IMR-90 (cell line): ENCODE results near the gene SLC7A4. TPM values are rescaled to one million over a fixed set of nuclear protein-coding genes. Genes with fewer than 3 reads are reported as not detected.

Experiments used
- ATAC-seq: fragments of 200-7000 bp; cut with Tn5 transposase; 2 replicates; pipeline ENCODE4 v1.9.1; 2020; ENCODE audit warnings: low read depth, mild to moderate bottlenecking, moderate library complexity
- BruUV-seq: library from RNA; stranded (reverse); fragments of 400-500 nt; replicated peaks from 2 replicates; lab custom pipeline; 2021; lab: Mats Ljungman, UMichigan
- CTCF ChIA-PET: fragments of 300-600 bp; formaldehyde crosslinking; extraction: SDS; loops from one replicate; lab custom pipeline; 2021; ENCODE audit warnings: antibody characterized with exemption; lab: Yijun Ruan, JAX
- POLR2A ChIA-PET: fragments of 300-600 bp; sonication (Branson Sonifier 250); formaldehyde crosslinking; loops from one replicate; lab custom pipeline; 2022; ENCODE audit warnings: antibody characterized with exemption; ENCODE audit not compliant: unreplicated experiment; lab: Charles Lee
- DNase-seq: peaks from one replicate; pipeline ENCODE4 v3.0.0; 2013
- H2AFZ ChIP-seq: replicated peaks from 2 replicates; pipeline ENCODE3; 2013; ENCODE audit warnings: low read length, mild to moderate bottlenecking; ENCODE audit not compliant: poor library complexity
- H2AK5ac ChIP-seq: 2 replicates; pipeline ENCODE4 v1.6.1; 2013; ENCODE audit warnings: low read depth, low read length, inconsistent platforms
- H2AK9ac ChIP-seq: replicated peaks from 2 replicates; pipeline ENCODE3; 2013; ENCODE audit warnings: mild to moderate bottlenecking, low read depth, low read length, moderate library complexity; ENCODE audit not compliant: poor library complexity
- H2BK120ac ChIP-seq: 2 replicates; pipeline ENCODE4 v1.6.1; 2013; ENCODE audit warnings: low read depth, low read length, inconsistent platforms
- H2BK15ac ChIP-seq: 3 replicates; pipeline ENCODE4 v1.6.1; 2013; ENCODE audit warnings: low read depth, low read length, inconsistent platforms
- H2BK20ac ChIP-seq: 2 replicates; pipeline ENCODE4 v1.6.1; 2013; ENCODE audit warnings: low read depth, mild to moderate bottlenecking, inconsistent platforms, low read length, moderate library complexity
- H2BK5ac ChIP-seq: 2 replicates; pipeline ENCODE4 v1.6.1; 2013; ENCODE audit warnings: mild to moderate bottlenecking, low read depth, low read length, inconsistent platforms; ENCODE audit not compliant: poor library complexity, severe bottlenecking
- H3K14ac ChIP-seq: replicated peaks from 2 replicates; pipeline ENCODE4 v1.6.1; 2013; ENCODE audit warnings: low read depth, low read length, inconsistent platforms
- H3K18ac ChIP-seq: 2 replicates; pipeline ENCODE4 v1.6.1; 2013; ENCODE audit warnings: low read depth, low read length, control low read depth
- H3K23ac ChIP-seq: 2 replicates; pipeline ENCODE4 v1.6.1; 2013; ENCODE audit warnings: low read depth, low read length, inconsistent platforms
- H3K27ac ChIP-seq: 2 replicates; pipeline ENCODE4 v1.5.1; 2013; ENCODE audit warnings: mild to moderate bottlenecking, control low read depth, low read length; ENCODE audit not compliant: insufficient read depth
- H3K27me3 ChIP-seq: 2 replicates; pipeline ENCODE4 v1.6.1; 2013; ENCODE audit warnings: low read length; ENCODE audit not compliant: control insufficient read depth, insufficient read depth
- H3K36me3 ChIP-seq: 2 replicates; pipeline ENCODE4 v1.6.1; 2013; ENCODE audit warnings: low read length, mixed read lengths; ENCODE audit not compliant: control insufficient read depth, insufficient read depth
- H3K4ac ChIP-seq: 2 replicates; pipeline ENCODE4 v1.6.1; 2013; ENCODE audit warnings: low read depth, low read length, inconsistent platforms
- H3K4me1 ChIP-seq: 2 replicates; pipeline ENCODE4 v1.6.1; 2013; ENCODE audit warnings: low read length, mixed read lengths; ENCODE audit not compliant: control insufficient read depth, insufficient read depth
- H3K4me2 ChIP-seq: 2 replicates; pipeline ENCODE4 v1.6.1; 2013; ENCODE audit warnings: low read depth, mild to moderate bottlenecking, control low read depth, low read length, moderate library complexity
- H3K4me3 ChIP-seq: 2 replicates; pipeline ENCODE4 v1.5.1; 2013; ENCODE audit warnings: low read depth, mild to moderate bottlenecking, control low read depth, low read length, moderate library complexity; ENCODE audit not compliant: insufficient read depth
- H3K56ac ChIP-seq: 2 replicates; pipeline ENCODE4 v1.6.1; 2013; ENCODE audit warnings: low read length, inconsistent platforms; ENCODE audit not compliant: insufficient read depth; ENCODE audit errors: extremely low read depth
- H3K79me1 ChIP-seq, 2 experiments: 2 replicates each; pipeline ENCODE4 v1.6.1; 2013; ENCODE audit warnings: low read length in 2 of 2, inconsistent platforms in 1 of 2, low read depth in 1 of 2
- H3K9ac ChIP-seq: 2 replicates; pipeline ENCODE4 v1.6.1; 2013; ENCODE audit warnings: low read depth, low read length, control low read depth
- H3K9me1 ChIP-seq: 2 replicates; pipeline ENCODE4 v1.6.1; 2013; ENCODE audit warnings: low read length, inconsistent platforms; ENCODE audit not compliant: insufficient read depth
- H3K9me3 ChIP-seq: 2 replicates; pipeline ENCODE4 v1.6.1; 2013; ENCODE audit warnings: low read length; ENCODE audit not compliant: control insufficient read depth, insufficient read depth
- H4K20me1 ChIP-seq: 2 replicates; pipeline ENCODE4 v1.6.1; 2013; ENCODE audit warnings: low read length, inconsistent platforms; ENCODE audit not compliant: insufficient read depth
- H4K5ac ChIP-seq: 2 replicates; pipeline ENCODE4 v1.6.1; 2013; ENCODE audit warnings: mild to moderate bottlenecking, low read depth, low read length, control low read depth
- H4K8ac ChIP-seq, 2 experiments: 2 replicates each; pipeline ENCODE4 v1.6.1; 2013; ENCODE audit warnings: low read depth in 2 of 2, low read length in 2 of 2, control low read depth in 1 of 2, inconsistent platforms in 1 of 2
- H4K91ac ChIP-seq: 2 replicates; pipeline ENCODE4 v1.6.1; 2013; ENCODE audit warnings: low read depth, low read length, inconsistent platforms; ENCODE audit not compliant: insufficient read depth
- BHLHE40 ChIP-seq: fragments of 150-350 bp; IDR thresholded peaks from 2 replicates; pipeline ENCODE4 v1.6.1; 2016; ENCODE audit warnings: mild to moderate bottlenecking, low read depth, low read length
- CHD1 ChIP-seq: IDR thresholded peaks from 2 replicates; pipeline ENCODE4 v1.6.1; 2012; ENCODE audit warnings: low read depth, low read length, improper control_type of control experiment
- CTCF ChIP-seq: conservative IDR thresholded peaks from 2 replicates; pipeline ENCODE4 v1.5.1; 2012; ENCODE audit warnings: mild to moderate bottlenecking, low read depth, low read length, improper control_type of control experiment
- MAZ ChIP-seq: IDR thresholded peaks from 2 replicates; pipeline ENCODE4 v1.6.1; 2012; ENCODE audit warnings: low read depth, mild to moderate bottlenecking, low read length, improper control_type of control experiment, moderate library complexity, borderline replicate concordance
- MXI1 ChIP-seq: IDR thresholded peaks from 2 replicates; pipeline ENCODE4 v1.6.1; 2012; ENCODE audit warnings: low read depth, mild to moderate bottlenecking, low read length, moderate library complexity, borderline replicate concordance
- POLR2A ChIP-seq: IDR thresholded peaks from 2 replicates; pipeline ENCODE4 v1.6.1; 2012; ENCODE audit warnings: mild to moderate bottlenecking, low read depth, low read length
- RAD21 ChIP-seq: IDR thresholded peaks from 2 replicates; pipeline ENCODE4 v1.6.1; 2012; ENCODE audit warnings: low read length, improper control_type of control experiment
- RCOR1 ChIP-seq: IDR thresholded peaks from 2 replicates; pipeline ENCODE4 v1.6.1; 2012; ENCODE audit warnings: mild to moderate bottlenecking, low read length, improper control_type of control experiment; ENCODE audit not compliant: insufficient replicate concordance
- SMC3 ChIP-seq: fragments of 150-350 bp; IDR thresholded peaks from 2 replicates; pipeline ENCODE4 v1.6.1; 2016; ENCODE audit warnings: low read depth, mild to moderate bottlenecking, antibody characterized with exemption, low read length, moderate library complexity
- USF2 ChIP-seq: fragments of 150-350 bp; IDR thresholded peaks from 2 replicates; pipeline ENCODE4 v1.6.1; 2017; ENCODE audit warnings: mild to moderate bottlenecking, antibody characterized with exemption, low read length, low read depth
- WGBS, 2 experiments: methylation state at CpG; one replicate each; pipeline versions ENCODE4 v1.1.5 to v1.1.7; 2013; ENCODE audit warnings: missing lambda C conversion rate in 2 of 2; ENCODE audit not compliant: insufficient read length in 1 of 2; ENCODE audit errors: extremely low coverage in 2 of 2; 5-methylcytosine and 5-hydroxymethylcytosine counted together
- dilution Hi-C: fragments of 300-500 bp; cut with HindIII; formaldehyde crosslinking; loops from one replicate; pipeline ENCODE4 v1.14.3; 2018; ENCODE audit warnings: low sequenced_read_pairs; ENCODE audit not compliant: unreplicated experiment
- in situ Hi-C: fragments of 300-500 bp; cut with MboI; formaldehyde crosslinking; loops from 3 replicates; pipeline ENCODE4 v1.14.3; 2019; ENCODE audit warnings: low sequenced_read_pairs, inconsistent platforms, mixed read lengths
- intact Hi-C: fragments of 100-400 bp; cut with micrococcal nuclease; formaldehyde crosslinking; loops from 2 replicates; pipeline ENCODE4 v1.10.0; 2022
- polyA plus RNA-seq, 3 experiments: library from polyadenylated mRNA; depleted of rRNA; stranded (reverse); fragments of >200 nt; gene quantifications; 2 replicates each; pipeline ENCODE4 v1.2.3, GENCODE V29; 2012; ENCODE audit warnings: low replicate concordance in 1 of 3
- total RNA-seq: library from RNA; depleted of rRNA; stranded (reverse); fragments of >200 nt; gene quantifications from 2 replicates; pipeline ENCODE4 v1.2.3, GENCODE V29; 2012

The SLC7A4 gene
- total and polyA plus RNA-seq, 2 of the 4 experiments (the other 2 are of a cell fraction) = 0.03 TPM; not detected in 1

GRCh38 chr22:20990184-20991180 is 41.9 kb downstream of the SLC7A4 start (continued):
- no peak for TF ChIP-seq BHLHE40
- TF ChIP-seq MAZ = no peak

DNA sequence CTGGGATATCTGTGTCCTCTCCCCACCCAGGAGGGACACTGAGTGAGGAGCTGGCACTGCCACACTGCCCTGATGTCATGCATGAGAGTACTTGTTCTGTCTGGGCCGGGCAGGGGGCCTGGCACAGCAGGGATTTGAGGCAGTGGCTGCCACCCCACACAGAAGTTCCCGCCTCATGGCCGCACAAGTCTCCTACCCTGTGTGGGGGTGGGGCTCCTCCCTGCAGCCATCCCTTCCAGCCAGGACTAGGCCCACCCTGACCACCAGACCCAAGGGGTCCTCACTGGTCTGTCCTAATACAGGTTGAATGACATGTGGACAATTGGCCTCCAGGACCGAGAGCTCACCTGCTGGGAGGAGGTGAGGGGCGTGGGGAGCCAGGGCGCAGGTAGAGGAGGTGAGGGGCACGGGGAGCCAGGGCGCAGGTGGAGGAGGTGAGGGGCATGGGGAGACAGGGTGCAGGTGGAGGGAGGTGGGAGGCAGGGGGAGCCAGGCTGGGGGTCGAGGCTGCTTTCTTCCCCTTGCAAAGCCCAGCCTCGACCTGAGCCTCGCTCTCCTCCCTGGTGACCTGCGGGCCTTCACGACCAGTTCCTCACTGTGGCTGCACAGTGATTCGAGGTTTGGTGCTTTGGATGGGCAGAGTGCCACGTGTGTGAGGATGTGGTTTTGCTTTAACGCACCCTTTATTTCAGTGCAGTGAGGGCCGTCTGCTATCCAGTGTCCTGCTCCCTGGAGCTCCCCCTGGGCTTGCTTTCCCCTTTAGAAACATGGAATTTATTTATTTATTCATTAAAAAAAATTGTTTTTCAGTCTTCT is 42.8 kb downstream of the SLC7A4 start:
- H3K9me1 ChIP-seq = no peaks in the 10 kb centered on the region
- H3K79me1 ChIP-seq = peaks cover 0 to 16% of the 10 kb centered on the region in 2 experiments; a peak in 3 of 4 replicates
- POLR2A ChIA-PET = no interaction called here
- peak; percentile 33 for DNase-seq
- H3K4ac ChIP-seq = no peak overlapping the region
- H2AFZ ChIP-seq = no peak overlapping the region
- H2BK15ac ChIP-seq = no peak overlapping the region
- H3K4me2 ChIP-seq = no peak overlapping the region
- CTCF ChIA-PET = no interaction called here
- dilution Hi-C loops (no loop called here), in situ Hi-C loops (no loop called here), intact Hi-C loops (no loop called here)
- H4K5ac ChIP-seq = no peak overlapping the region
- H3K4me3 ChIP-seq = no peak overlapping the region
- H3K56ac ChIP-seq = no peak overlapping the region
- no peaks in the 10 kb centered on the region for H3K27me3 ChIP-seq
- no peaks in the 10 kb centered on the region for H3K9me3 ChIP-seq
- no peak overlapping the region for H2BK20ac ChIP-seq
- WGBS, 2 experiments = no CpG with 5 or more reads among the region's 17 CpGs
- H3K23ac ChIP-seq = no peak overlapping the region
- H3K18ac ChIP-seq = no peak overlapping the region
- H3K36me3 ChIP-seq = peaks cover 59% of the 10 kb centered on the region
- no peaks in the 10 kb centered on the region for H3K4me1 ChIP-seq
- no peak overlapping the region for H2BK5ac ChIP-seq
- H3K9ac ChIP-seq = no peak overlapping the region
- no peak for ATAC-seq
- no peak overlapping the region for H4K91ac ChIP-seq
- H3K27ac ChIP-seq = no peak overlapping the region; the same call in 1 of the 2 replicates
- no TSS peak for BruUV-seq
- H4K20me1 ChIP-seq = no peaks in the 10 kb centered on the region
- H3K14ac ChIP-seq = no peak overlapping the region
- no peak overlapping the region for H4K8ac ChIP-seq
- no peak overlapping the region for H2AK5ac ChIP-seq
- no peak overlapping the region for H2BK120ac ChIP-seq
- H2AK9ac ChIP-seq = no peak overlapping the region
- no peak for TF ChIP-seq RCOR1
- TF ChIP-seq SMC3 = no peak
- no peak for TF ChIP-seq USF2
- TF ChIP-seq POLR2A = no peak
- no peak for TF ChIP-seq RAD21
- no peak for TF ChIP-seq CHD1
- TF ChIP-seq CTCF = no peak
- no peak for TF ChIP-seq MXI1
